ENCODE results near the gene HPSE.
"Not testable (repeated sequence)": the region's sequence is repeated elsewhere in the genome, so short reads cannot be mapped to it uniquely, and the experiment has no call there.

Gene HPSE

DNA sequence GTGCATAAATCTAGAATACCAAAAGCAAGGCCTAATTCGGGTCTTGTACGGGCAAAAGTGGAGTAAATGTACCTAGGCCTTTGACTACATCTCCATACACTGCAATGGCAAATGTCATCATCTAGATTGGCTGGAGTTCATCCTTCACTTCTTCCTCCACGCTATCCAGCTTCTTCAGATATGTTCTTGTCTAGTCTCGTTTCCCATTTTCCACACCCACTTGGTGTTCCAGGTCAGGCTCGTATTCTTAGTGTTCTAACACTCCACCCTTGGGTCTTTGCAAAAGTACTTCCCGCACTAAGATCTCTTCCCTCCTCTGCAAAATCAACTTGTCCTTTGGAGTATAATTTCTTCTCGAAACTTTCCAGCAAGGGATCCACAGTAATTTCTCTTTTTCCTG lies 51.5 kb downstream of the HPSE start:
- no peak for DNase-seq (ENCODE audit: low spot score)

- DNase-seq (ENCODE audit: low spot score): peak; percentile 64
Measured at GRCh38 chr4:83282049-83282535, 52.6 kb downstream of the HPSE start.

DNA sequence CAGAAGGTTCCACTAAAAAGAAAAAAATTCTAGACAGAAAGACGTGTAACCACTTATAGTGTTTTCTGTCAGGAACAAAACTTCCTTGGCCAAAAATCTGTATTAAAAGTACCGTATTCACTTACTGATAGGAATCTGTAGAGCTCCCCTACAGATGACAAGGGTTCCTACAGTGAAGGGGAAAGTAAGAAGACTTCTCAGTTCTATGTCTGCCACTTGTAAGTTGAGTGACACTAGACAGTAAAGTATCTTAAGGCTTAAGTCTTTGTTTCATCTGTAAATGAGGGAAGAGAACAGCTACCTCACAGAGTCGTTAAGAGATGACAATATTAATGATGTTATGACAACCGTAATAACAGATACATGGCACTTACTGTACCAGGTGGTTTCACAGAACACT lies 53.3 kb downstream of the HPSE start:
- no peak for DNase-seq (ENCODE audit: low spot score)

DNA sequence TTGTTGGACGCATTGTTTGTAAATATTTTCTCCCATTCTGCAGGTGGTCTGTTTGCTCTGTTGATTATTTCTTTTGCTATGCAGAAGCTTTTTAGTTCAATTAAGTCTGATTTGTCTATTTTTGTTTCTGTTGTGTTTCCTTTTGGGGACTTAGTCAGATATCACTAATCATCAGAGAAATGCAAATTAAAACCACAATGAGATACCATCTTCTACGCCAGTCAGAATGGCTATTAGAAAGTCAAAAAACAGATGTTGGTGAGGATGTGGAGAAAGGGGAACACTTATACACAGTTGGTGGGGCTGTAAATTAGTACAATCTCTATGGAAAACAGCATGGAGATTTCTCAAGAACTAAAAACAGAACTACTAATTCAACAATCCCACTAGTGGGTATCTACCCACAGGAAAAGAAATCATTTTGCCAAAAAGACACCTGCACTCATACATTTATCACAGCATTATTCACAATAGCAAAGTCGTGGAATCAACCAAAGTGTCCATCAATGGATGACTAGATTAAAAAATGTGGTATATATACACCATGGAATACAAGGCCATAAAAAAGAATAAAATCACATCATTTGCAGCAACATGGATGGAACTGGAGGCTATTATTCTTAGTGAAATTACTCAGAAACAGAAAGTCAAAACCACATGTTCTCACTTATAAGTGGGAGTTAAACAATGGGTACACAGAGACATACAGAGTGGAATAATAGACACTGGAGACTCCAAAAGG lies 58.2 kb downstream of the HPSE start:
- no peak for DNase-seq (ENCODE audit: low spot score)

- DNase-seq (ENCODE audit: low spot score): not testable (repeated sequence)
Measured at GRCh38 chr4:83273926-83274325, 60.7 kb downstream of the HPSE start.

DNA sequence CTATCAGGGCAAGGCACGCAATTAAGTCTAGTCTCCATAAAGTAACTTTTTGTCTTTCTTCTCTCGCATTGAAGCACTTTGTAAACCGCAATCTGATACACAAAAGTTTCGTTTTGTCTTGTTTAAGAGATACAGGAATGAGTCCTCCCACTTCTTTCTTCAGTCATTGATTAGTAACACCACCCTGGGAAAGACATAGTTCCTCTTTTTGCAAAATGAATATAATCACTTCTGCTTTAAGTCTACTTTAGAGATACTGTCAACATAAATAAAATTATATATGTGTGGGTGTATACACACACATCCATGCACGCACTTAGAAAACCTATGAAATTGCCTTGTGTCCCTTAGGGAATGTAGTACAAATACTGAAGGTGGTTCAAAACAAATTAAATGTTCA lies 61.7 kb downstream of the HPSE start:
- DNase-seq (ENCODE audit: low spot score): no peak

DNA sequence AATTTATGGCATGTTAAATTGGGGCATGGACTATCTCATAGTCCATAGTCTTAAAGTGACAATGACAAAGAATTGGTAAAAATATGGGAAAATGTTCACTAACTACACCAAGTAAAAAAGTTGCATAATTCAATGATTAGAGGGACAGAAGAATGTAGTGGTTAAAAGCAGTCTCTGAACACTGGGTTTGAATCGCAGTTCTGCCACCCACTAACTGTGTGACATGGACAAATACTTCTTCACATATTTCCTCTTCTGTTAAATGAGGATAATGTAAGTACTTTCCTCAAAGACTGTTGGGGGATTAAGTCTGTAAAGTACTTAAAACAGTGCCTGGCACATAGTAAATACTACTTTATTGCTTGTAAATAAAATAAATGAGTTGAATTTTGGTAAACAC lies 65.4 kb downstream of the HPSE start:
- DNase-seq (ENCODE audit: low spot score): no peak

DNA sequence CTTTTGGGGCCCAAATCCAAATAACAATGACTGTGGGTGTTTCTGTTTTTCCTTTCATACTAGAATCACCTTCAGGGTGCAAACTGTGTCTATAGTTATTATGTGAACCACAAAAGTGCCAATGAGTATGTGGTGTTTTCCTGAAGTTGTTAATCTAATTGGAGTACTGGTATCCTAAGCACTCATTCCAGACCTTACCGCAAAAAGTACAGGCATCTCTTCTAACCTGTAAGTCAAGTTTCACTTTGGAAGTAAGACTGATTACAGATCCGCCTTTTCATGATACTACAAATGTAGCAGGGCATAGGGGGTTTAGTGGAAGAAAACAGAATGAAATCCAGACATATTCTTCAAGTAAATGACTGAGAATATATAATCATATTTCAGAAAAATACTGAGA lies 66.2 kb downstream of the HPSE start:
- no peak for DNase-seq (ENCODE audit: low spot score)

GRCh38 chr4:83267830-83268475 lies 66.7 kb downstream of the HPSE start:
- no peak for DNase-seq (ENCODE audit: low spot score)

- peak; percentile 12 for DNase-seq (ENCODE audit: low spot score)
Measured at GRCh38 chr4:83267121-83267829, 67.4 kb downstream of the HPSE start.

- DNase-seq (ENCODE audit: low spot score): no peak
Measured at GRCh38 chr4:83266689-83267088, 68.0 kb downstream of the HPSE start.

GRCh38 chr4:83263106-83263505 lies 71.5 kb downstream of the HPSE start:
- no peak for DNase-seq (ENCODE audit: low spot score)

GRCh38 chr4:83262682-83263081 lies 72.0 kb downstream of the HPSE start:
- DNase-seq (ENCODE audit: low spot score): no peak

DNA sequence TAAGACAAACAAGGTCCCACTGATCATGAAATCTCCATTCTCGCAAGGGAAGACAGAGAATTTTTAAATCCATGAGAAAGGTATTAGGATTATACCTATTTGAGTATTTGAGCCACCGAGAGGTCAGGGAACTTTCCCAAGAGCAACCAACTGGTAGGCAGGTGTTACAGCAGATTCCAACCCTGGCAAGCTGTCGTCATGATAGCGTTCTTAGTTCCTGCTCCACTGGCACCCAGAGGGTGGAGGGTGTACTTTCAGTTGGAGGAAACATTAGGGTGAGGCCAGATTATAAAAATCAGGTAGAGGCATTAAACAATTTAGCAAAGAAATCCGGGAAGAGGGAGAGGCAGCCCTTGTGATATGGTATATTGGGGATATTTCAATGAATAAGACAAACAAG lies 73.3 kb downstream of the HPSE start:
- no peak for DNase-seq (ENCODE audit: low spot score)

DNA sequence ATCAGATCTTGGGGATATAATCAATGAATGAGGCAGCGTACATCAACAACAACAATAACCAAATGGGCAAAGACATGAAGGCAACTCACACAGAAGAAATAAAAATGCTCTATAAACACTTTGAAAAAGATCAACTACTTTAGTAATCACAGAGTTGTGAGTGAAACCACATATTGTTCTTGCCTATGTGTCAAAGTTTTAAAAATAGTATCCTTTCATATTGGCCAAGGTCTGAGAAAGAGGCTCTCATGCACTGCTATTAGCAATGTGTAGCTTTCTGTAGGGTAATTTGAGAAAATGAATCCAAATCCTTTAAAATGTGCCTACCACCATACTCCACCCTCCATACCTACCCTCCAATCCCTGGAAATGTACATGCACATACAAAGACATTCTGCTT lies 75.1 kb downstream of the HPSE start:
- DNase-seq (ENCODE audit: low spot score): no peak

GRCh38 chr4:83258461-83258860 lies 76.2 kb downstream of the HPSE start:
- no peak for DNase-seq (ENCODE audit: low spot score)

DNA sequence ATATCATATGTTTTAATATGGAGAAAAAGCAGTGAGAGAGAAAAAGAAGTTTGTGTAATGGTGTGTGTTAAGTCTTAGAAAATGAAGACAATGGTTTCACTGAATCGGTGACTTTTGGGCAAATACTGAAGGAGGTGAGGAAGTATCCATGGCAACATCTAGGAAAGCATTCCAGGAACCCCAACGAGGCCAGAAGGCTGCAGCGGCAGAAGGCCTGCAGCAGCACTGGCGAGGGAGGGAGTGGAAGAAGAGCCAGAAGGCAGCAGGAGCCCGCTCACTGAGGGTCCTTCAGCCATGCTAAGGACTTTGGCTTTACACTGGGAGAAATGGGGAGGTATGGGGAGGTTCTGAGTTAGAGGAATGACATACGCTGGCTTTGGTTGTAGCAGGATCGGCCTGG lies 76.8 kb downstream of the HPSE start:
- no peak for DNase-seq (ENCODE audit: low spot score)

- DNase-seq (ENCODE audit: low spot score): peak; percentile 77
Measured at GRCh38 chr4:83255584-83255983, 79.1 kb downstream of the HPSE start.

- peak; percentile 62 for DNase-seq (ENCODE audit: low spot score)
Measured at GRCh38 chr4:83252782-83253405, 81.8 kb downstream of the HPSE start.

GRCh38 chr4:83251447-83251830 lies 83.2 kb downstream of the HPSE start:
- peak; percentile 33 for DNase-seq (ENCODE audit: low spot score)

DNA sequence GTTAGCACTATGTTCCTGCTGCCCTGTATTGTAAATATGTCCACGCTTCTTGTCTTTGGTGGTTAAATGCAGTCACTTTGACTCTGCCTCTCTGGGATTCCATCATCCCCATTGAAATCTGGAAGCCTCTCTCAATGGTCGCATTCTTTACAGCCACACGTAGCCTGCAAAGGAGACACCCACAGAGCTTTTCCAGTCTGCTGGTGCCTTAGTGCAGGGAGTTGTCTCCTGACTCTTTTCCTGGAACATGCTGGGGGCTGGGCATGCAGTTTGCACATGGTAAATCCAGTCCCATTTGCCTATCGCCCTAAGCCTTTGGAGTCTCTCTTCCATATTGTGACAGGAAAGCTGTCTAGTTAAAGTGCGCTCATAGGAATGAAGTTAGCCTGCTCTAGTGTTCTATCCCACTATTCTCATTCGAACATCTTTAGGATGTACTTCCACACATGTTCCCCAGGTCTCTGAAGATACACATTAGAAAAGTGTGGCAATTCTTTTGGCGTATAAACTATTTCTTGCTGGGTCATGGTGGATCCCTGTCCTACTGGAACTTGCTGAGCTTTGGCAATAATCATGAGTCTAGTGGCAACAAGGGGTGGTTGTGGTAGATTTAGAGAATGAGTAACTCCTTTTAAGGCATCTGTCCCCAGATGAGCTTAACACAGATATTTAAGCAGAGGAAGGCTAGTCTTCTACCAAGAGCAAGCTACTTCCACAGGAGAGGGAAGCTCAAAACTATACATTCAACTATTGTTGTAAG lies 83.8 kb downstream of the HPSE start:
- peak; percentile 12 for DNase-seq (ENCODE audit: low spot score)

DNA sequence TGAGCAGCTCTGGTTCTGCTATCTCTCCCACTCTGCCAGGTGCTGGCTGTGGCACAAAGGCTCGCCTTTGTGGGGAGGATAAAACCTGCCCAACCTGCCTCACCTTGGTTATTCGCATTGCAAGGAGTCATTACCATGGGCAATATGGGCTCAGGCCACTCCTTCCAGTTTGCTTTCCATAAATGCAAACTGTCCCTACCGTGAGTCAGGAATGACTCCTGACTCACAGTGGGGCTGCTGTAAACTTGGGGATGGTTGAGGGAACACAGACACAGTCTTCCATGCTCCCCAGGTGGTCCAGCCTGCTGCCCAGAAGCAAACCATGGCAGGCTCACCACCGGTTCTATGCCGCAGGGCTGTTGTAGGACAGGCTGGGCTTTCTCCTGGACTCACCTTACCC lies 86.2 kb downstream of the HPSE start:
- DNase-seq (ENCODE audit: low spot score): peak; percentile 67
